NCI-H774 (cell line): ENCODE results near the gene CDH15.

Experiments
- DNase-seq: peaks from one replicate; lab custom pipeline; 2025; lab: John Stamatoyannopoulos, UW

The CDH15 gene, protein sequence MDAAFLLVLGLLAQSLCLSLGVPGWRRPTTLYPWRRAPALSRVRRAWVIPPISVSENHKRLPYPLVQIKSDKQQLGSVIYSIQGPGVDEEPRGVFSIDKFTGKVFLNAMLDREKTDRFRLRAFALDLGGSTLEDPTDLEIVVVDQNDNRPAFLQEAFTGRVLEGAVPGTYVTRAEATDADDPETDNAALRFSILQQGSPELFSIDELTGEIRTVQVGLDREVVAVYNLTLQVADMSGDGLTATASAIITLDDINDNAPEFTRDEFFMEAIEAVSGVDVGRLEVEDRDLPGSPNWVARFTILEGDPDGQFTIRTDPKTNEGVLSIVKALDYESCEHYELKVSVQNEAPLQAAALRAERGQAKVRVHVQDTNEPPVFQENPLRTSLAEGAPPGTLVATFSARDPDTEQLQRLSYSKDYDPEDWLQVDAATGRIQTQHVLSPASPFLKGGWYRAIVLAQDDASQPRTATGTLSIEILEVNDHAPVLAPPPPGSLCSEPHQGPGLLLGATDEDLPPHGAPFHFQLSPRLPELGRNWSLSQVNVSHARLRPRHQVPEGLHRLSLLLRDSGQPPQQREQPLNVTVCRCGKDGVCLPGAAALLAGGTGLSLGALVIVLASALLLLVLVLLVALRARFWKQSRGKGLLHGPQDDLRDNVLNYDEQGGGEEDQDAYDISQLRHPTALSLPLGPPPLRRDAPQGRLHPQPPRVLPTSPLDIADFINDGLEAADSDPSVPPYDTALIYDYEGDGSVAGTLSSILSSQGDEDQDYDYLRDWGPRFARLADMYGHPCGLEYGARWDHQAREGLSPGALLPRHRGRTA

DNA sequence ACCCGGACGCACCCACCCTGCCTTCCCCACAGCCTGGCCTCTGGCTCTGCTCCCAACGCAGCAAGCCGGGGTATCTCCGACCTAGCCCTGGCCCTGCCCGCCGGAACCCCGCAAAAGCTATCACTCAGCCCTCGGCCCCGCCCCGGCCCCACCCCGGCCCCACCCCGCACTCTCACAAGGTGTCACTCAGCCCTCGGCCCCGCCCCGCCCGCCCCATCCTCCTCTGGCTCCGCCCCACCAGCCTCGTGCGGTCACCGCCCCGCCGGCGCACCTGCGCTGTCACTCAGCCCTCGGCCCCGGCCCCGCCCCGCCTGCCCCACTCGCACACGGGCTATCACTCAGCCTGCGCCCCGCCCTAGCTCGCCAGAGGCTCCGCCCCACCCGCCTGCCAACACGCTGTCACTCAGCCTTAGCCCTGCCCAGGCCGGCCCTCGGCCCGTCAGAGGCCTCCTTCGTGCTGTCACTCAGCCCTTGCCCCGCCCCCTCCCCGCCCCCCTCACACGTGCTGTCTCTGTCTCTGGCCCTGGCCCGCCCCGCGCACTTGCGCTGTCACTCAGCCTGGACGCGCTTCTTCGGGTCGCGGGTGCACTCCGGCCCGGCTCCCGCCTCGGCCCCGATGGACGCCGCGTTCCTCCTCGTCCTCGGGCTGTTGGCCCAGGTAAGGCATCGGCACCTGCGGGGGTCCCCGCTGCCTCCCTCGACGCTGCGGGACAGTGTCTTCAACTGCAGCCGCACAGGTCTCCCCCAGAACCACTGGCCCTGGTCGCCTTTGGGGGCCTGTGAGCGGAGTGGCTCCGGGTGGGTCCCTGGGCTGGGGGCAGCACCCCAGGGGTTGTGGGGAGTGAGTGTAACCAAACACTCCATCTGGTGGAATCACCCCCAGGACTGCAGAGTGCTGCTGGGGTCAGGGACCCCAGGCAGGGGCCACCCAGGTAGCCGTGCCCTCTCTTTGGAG lies at the start of gene CDH15:
CDH15 (plus strand) TSS at position 533 of the 955 bp plus-strand sequence; CDS start at position 617, 84 bp downstream.
- DNase-seq: peak; percentile 88

DNA sequence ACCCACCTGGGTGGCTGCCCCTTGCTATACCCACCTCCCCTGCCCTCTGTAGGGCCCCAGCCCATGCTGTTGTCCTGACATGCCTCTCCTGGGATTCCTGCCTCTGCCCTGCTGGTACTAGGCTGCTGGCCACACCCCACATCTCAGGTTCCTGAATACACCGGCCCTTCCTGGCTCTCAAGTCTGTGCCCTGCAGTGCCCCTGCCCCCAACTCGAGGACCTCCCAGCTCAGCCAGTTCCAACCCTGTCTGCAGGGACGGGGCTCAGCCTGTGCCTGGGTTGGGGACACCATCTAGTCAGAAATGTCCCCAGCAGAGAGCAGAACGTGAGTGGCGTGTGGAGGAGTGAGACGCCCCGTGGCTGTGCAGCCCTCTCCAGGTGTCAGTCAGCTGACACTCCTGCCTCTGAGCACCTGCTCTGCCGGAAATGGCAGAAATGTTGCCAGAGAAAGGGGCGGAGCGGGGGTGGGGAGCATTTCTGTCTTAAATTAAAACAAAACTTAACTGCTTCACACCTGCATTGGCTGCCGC lies 49.2 kb upstream of the CDH15 start:
- DNase-seq: peak; percentile 22

DNA sequence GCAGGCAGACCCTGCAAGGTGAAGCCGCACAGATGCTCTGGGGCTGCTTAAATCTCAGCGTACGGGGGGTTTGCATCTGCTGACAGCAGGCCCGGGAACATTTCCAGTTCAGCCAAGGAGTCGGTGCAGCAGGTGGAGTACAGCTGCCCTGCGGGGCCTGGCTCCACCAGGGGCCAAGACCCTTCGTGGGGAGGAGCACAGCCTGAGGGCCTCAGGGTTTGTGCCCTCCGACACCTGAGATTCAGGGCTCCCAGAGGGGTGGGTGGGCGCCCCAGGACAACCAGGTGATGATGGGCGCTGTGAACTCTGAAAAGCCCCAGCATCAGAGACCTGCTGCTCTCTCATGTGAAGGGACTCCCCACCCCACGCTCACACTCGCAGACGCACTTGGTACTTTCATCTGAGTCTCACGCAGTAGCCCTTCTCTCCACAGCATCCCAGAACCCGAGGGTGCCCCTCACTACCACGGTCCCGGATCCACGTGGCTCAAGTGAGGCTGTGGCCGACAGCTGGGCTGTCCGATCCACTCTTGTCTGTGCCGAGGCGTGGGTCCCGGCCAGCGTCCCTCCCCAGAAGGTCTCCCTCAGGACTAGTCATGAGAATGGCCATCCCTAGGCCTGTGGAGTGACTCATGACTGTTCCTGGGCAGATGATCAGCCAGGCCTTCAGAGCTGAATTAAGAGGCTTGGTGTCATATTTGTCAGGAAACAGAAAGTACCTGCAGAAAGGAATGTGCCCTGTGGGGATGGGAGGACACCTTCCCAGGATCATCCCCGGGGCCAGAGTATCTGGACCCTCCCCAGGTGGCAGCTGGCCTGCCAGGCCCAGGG lies 48.3 kb upstream of the CDH15 start:
- DNase-seq: no peak

DNA sequence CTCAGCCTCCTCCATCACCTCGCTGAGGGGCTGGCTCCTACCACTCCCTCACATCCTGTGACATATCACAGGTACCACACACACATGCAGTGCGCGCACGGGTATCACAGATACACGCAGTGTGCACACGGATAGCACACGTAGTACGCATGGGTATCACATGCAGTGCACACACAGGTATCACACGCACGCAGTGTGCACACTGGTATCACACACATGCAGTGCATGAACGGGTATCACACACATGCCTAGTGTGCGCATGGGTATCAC lies 47.8 kb upstream of the CDH15 start:
- DNase-seq: no peak

DNA sequence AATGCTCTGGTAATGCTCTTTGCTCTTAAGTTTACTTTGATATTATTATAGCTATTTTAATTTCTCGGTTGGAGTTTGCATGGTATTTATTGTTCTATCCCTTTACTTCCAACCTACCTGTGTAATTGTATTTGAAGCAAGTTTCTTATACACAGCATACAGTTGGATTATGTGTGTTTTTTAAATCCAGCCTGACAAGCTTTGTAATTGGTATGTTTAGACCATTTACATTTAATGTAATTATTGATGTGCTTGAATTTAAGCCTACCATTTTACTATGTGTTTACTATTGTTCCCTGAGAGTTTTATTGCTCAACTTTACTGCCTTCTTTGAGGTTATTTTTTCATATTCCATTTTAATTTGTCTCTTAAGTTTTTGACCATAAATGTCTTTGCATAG lies 42.2 kb upstream of the CDH15 start:
- DNase-seq: no peak

DNA sequence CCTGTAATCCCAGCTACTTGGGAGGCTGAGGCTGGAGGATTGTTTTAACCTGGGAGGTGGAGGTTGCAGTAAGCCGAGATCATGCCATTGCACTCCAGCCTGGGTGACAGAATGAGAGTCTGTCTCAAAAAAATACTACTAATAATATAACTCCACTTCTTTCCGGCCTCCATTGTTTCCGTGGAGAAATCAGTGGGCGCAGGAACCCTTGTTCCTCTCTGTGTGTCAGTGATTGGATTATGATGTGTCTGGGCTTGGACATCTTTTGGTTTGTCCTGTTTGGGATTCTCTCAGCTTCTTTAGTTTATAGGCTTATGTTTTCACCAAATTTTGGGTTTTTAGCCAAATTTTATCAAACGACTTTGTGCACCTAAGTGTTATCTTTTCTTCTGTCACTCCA lies 41.1 kb upstream of the CDH15 start:
- no peak for DNase-seq

DNA sequence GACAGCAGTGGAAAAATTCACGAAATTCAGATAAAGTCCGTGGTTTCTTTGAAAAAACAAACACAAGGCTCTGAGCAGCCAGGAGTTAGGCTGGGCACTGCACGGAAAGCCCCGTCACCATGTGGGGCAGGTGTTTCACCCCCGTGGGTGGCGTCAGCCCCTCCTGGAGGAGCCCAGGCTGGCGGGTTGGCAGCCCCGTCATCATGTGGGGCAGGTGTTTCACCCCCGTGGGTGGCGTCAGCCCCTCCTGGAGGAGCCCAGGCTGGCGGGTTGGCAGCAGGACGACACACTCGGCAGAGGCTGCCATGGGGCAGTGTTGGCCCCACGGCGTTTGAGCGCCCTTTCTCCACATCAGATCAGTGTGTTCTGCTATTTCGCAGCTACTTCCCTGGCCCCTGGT lies 39.8 kb upstream of the CDH15 start:
- no peak for DNase-seq

DNA sequence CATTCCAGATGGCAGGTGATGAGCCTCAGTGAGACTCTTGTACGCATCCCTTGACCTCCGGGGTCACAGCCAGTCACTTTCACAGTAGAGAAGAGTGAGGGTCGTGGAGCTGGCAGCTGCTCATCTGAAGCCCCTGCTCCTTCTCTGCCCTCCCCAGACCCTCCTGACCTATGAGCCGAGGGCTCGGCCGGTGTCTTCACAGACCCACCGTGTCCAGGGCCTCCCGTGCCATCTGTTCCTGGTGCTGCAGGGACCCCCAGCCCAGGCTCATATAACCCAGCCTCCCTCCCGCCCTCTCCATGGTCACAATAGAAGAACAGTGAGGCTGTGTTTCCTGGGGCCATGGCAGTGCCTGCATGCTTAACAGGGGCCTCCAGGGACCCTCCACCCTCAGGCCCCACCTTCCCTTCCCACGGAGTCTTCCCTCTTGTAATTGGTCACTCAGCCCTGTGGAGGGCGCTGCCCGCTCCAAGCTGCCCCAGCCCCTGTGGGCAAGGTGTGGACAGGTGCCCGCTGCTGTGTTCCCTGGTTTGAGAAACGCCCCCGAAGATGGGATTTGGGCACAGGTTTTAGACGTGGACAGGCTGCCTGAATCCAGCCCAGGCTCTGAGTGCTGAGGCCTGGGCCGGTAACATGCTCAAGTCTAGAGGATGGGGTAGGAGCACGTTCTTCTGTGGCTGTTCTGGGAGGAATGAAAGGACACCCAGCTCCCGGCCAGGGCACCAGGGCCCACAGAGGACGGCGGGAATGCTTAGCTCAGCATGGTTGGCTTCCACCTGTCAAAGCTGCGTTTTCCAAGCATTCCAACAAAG lies 39.1 kb upstream of the CDH15 start:
- DNase-seq: no peak

DNA sequence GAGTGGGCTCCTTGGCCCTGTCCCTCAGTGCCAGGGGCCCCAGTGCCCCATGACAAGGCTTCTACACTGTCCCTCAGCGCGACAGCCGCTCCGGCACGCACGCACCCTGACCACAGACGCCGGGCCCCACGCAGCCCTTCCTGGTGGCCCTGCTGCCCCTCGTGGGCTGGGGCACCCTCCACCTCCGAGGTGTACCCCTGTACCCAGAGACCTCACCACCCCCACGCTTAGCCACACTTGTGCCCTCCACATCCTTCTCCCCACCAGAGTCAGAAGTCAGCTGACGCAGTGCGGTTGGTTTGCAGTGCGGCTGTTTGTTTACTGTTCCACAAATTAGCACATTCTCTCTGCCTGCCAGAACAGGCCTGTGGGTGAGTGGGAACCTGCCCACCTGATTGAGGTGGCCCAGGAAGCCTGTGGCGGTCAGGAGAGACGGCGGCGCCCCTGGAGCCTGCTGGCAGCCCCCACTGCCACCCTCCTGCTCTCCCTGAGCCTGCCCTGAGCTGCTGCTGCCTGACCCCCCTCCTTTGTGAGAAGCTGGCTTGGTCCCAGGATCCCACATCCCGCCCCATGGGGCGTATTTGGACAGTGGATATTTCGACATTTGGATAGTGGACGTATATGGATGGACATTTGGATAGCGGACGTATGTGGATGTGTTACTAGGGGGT lies 38.0 kb upstream of the CDH15 start:
- no peak for DNase-seq

DNA sequence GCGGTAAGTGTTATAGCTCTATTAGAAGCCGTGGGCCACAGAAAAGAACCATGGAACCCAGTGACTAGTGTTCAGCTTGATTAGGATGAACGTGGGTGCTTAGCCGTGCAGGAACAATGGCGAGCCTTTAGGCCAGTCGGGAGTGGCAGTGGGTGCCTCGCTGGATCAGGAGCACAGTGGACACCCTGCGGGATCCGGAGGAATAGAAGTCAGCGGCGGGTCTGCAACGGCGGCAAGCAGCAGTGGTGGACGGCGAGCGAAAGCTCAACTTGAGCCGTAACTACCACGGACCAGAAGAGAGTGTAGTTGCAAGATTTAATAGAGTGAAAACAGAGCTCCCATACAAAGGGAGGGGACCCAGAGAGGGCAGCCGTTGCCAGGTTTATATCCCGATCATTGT lies 37.3 kb upstream of the CDH15 start:
- no peak for DNase-seq

DNA sequence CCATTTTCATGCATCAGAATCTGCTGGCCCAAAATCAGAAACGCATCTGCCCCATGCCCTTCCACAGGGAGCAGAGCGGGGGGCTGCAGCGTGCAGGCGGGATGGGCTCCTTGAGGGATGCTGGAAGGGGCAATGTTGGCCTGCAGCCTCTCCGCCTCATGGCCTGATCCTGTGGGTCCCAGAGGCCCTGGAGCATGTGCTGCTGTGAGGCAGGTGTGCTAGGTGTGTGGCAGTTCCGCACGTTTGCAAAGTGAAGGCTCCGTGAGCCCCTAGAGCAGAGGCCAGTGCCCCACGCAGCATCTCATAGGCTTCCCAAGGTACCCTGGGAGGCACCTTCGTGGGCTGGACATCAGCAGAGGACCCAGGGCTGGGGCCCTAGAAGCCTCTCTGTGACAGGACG lies 36.4 kb upstream of the CDH15 start:
- DNase-seq: no peak

DNA sequence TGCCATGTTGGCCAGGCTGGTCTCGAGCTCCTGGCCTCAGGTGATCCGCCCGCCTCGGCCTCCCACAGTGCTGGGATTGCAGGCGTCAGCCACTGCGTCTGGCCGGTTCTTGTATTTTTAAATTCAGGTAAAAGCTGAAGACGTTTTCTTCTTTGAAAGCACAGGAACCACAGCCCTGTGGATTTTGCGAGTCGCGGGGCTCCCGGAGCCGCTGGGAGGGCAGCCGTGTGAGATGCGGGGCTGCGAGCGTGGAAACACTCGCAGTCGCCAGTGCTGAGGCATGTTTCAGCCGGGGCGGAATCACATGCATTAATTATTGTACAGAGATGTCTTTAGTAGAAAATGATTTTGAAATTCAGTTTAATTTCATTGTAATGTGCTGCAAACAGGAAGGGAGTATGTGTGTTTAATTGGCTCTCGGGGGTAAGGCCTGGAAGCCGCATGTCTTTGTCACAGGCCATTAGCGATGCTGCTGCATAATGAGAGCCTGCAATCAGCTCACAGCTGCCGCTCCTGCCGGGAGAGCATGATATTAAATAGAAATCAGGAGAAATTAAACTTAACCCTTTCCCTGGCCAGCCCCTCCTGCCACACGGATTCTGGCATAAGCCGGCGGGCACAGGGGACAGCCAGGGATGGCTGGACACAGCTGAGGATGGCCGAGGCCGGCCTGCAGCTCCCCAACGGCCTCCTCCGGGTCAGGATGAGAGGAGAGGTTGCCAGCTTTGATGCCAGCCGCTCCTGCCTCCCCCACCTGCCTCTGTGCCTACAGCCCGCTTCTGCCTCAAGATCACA lies 35.4 kb upstream of the CDH15 start:
- no peak for DNase-seq

DNA sequence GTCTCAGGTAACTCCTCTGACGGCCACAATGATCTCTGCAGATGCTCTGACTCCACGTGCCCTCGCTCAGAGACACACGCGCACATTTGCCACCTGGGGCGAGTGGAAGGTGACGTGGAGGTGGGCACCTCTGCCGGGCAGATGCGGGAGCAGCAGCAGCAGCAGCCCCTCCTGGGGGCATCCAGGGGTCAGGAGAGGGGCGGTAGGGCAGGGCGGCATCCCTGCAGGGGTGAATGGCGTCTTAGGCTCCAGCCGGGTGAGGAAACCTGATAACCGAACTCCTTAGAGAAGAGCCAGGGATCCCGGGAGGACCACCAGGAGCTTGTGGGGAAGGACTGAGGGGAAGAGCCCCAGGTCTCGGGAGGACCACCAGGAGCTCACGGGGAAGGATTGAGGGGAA lies 34.6 kb upstream of the CDH15 start:
- no peak for DNase-seq

DNA sequence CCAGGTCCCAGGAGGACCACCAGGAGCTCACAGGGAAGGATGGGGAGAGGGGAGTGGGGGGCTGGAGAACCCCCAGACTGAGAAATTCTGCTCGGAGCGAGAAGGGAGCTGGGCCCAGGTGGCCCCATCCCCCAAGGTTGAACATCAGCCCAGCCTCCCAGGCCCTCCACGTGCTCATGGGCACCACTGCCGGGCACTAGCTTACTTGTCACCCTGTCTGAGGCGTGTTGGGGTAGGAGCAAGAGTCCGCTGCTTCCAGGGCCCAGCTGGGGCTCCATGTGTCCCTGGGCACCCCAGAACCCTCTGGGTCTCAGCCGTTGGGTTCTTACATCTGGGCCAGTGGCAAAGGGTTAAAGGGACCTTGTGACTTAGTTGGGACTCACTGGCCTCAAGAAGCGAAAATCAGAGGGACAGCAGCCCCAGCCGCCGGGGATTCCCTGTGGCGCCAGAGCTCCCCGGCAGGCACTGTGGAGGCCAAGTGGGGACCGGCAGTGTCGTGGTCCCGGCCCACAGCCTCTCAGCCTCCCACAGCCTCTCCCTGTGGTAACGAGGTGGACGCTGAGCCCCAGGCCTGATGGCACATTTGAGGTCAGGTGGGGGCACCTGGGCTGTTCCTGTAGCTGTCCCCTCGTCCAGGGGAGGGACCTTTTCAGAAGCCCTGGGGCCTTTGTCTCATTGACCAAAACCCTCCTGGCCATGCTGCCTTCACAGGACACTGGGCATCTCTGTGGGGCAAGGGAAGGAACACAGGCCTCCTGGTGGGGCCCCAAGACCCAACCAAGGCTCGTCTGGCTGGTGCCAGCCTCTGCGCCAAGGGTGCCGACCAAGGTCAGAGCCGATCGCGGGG lies 33.7 kb upstream of the CDH15 start:
- DNase-seq: no peak

DNA sequence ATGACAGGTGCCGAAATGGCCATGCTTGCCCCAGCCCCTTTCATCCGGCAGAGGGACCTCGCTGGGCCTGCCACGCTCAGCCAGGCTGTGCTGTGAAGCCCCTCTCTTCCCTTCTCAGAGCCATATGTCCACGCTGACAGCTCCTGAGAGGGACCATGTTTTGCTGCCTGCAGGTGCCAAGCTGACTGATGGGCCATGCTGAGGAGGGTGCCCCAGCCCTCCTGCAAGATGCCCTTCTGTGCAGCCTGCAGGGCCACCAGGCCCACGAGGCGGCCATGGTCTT lies 33.1 kb upstream of the CDH15 start:
- no peak for DNase-seq

DNA sequence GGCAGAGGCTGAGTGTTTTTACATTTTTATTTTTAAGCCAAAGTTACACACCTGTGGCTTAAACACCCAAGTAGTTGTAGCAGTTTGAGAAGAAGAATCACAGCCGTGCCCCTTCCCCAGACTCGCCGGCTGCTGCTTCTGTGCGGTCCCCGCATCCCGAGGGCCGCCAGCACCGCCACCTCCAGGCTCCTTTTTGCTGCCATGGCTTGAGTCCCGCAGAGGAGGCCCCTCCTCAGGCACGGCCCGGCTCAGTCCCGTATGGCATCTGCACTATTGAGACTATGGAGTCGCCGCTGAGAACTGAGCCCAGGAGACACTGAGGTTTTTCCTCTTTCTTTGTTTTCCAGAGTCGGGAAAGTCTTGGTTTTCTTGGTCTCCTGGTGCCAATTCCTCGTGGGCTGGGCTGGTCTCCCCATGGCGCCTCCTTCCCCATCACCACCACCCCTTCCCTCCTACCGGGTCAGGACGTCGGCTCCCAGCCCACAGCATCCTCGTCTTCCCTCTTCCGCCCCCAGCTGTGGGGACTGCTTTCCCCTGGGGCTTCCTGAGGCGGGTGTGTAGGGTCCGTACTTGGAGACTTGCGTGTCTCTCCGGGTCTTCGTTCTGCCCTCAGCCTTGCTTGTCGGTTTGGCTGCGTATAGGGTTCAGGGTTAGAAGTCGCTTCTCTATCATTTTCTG lies 32.6 kb upstream of the CDH15 start:
- DNase-seq: no peak

DNA sequence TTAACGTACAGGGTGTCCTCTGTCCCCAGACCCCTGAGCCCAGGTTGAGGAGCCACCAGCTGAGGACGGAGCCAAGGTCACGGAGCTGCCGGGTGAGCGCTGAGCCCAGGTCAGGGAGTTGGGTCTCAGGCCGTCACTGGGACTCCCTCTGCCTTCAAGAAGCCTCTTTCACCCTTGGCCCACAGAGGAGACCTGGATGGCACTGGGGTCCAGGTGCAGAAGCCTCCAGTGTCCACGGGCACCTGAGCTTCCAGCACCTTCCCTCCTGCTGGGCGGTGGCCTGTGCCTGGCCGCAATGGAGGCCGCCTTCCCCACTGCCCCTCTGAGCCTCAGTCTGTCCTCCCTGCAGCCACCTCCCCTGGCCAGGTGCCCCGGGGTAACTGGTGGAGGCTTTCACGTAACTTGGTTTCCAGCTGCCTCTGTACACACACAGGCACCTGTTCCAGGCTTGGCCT lies 31.6 kb upstream of the CDH15 start:
- DNase-seq: no peak

DNA sequence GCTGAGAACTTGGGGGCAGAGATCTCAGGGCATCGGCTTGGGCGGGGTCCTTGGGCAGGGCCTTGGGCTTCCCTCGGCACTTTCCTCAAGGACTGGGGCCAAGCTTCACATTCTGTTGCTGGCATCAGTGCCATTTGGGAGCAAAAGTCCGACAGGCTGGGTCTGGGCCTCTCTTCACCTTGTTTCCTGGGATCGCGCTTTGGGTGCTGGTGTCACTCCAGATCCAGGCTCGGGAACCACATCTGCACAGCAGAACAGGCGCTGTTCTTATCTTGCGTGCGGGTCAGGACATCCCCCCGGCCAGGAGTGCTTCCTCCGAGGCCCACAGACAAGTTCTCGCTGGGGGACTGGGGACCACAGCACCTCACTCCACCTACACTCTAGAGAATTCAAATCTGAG lies 31.1 kb upstream of the CDH15 start:
- no peak for DNase-seq
